Measurements from ENCODE around the gene ABCA1.

- TF ChIP-seq CTCF (IDR thresholded peaks at IDR 0.05) (no peak), POLR2A (IDR thresholded peaks at IDR 0.05) (no peak)
Observed at GRCh38 chr9:104838958-104839357, 89.0 kb downstream of the ABCA1 start.

All from right lobe of liver (tissue), 4 donors.